Measurements from ENCODE around the gene RAPSN.

RAPSN gene

GRCh38 chr11:47448566-47449427, at the start of gene RAPSN:
RAPSN (minus strand) TSS chr11:47449136; CDS start chr11:47448964, 172 bp downstream.
- DNase-seq: no peak

GRCh38 chr11:47498149-47498548, 49.2 kb upstream of the RAPSN start:
- DNase-seq: no peak

GRCh38 chr11:47496808-47497207, 47.9 kb upstream of the RAPSN start:
- no peak for DNase-seq

DNA sequence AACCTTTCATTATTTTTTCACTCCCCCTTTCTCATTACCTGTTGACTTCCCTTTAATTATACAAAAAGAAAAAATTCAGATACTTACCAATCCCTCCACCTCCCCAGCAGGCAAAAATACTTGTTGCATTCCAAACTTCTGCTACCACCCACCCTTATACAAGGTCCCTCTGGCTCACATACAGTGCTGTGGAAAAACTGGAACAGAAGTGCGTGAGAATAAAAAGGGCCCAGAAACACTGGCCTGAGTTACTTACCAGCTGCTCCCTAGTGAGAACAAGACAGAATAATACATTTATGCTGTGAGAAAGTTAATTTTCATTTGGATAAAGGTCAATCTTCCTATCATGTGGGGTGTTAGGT, 46.9 kb upstream of the RAPSN start:
- no peak for DNase-seq

DNA sequence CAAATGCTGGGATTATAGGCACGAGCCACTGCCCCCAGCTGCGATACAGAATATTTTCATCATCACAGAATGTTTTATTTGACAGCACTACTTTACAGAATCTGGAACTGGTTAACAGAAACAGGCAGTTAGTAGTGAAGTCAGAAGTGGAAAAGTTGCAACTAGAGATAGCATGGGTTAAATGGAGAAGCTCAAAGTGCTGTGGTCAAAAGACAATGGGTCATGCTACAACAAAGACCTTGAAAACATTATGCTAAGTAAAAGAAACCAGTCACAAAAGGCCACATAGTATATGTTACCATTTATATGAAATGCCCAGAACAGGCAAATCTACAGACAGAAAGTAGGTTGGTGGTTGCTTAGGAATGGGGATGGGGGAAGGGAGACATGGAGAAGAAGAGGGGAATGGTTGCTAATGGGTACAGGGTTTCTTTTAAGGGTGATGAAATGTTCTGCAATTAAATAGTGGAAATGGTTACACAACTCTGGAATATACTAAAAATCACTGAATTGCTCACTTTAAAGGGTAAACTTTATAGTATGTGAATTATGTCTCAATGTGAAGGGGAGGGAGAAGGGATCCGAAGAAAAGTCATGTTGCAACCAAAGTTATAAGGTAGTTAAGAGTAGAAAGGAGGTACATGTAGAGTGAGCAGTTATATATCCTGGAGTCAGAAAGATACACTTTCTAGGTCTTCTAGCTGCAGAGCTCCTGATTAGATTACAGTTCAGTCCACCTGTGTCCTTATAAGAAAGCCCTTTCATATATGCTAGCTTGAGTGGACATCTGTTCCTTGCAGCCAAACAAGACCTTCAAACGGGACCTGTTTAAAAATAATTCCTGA, 46.3 kb upstream of the RAPSN start:
- DNase-seq: no peak

DNA sequence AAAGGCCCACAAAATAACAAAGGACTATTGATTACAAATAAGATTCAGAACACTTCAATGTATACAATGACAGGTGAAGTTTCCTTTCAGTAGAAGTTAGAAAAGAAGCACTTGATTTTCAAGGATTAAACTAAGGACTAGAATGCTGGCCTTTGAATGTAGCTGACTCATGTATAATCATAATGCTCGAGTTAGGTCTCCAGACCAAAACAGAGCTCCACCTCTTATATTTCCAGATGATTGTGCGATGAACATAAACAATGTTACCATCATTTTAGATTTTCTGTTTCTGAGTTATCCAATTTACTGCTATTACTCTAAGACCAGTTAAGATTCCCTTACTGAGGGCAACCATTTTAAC, 40.4 kb upstream of the RAPSN start:
- no peak for DNase-seq

DNA sequence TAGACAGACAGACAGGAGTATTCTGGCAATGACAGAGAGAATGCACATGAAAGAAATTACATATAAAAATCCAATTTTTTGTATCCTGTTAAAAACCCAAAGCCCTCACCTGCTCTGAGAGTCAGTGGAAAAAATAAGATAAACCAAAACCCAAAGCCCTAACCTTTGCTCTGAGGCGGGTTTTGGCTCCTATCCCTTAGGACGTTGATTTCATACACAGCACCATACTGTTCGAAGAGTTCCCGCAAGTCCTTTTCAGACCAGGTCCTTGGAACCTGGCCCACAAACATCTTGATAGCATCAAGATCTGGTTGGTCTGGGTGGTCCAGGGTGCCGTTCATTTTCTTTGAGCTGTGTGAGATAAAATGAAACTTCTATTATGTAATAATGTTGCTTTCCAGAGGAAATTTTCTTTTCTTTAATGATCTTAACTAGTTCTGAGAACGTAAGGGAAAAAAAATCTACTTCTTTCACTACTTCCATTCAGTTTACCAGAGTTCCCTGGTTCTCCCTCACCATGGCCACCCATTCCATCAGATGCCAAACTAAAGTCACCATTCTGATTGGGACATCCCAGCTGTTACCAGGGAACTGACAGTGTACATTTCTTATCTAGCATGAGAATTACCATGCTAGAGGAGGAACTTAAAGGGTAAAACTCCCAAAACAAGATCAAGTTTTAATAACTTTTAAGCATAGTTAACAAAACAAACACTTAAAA, 39.9 kb upstream of the RAPSN start:
- DNase-seq: no peak

- no peak for DNase-seq
Observed at GRCh38 chr11:47488111-47488510, 39.2 kb upstream of the RAPSN start.

GRCh38 chr11:47487421-47487820, 38.5 kb upstream of the RAPSN start:
- no peak for DNase-seq

DNA sequence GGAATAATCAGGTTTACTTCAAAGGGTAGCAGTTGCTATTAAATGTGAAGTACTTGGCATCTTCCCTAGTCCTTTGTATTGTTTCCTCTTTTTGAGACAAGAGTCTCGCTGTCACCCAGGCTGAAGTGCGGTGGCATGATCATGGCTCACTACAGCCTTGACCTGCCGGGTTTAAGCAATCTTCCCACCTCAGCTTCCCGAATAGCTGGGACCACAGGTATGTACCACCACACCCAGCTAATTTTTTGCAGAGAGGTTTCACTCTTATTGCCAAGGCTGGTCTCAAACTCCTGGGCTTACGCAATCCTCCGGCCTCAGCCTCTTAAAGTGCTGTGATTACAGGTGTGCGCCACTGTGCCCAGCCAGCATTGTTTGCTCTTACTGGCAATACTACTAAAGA, 36.2 kb upstream of the RAPSN start:
- no peak for DNase-seq

DNA sequence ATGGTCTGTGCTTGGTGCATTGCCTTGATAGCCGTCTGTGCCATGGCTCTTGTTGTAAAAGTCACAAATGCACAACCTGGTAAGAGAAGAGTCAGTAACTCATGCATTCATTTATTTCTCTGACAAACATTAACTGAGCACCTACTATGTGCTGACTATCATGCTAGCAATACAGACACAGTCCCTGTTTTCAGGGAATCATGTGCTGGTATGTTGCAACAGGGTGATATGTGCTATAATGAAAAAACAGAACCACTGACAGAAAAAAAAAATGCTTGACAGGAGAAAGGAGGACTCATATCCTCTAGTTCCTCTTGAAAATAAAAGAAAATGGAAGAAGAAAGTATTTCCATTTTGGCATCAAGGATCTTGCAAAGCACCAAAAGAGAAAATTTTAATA, 34.5 kb upstream of the RAPSN start:
- no peak for DNase-seq

DNA sequence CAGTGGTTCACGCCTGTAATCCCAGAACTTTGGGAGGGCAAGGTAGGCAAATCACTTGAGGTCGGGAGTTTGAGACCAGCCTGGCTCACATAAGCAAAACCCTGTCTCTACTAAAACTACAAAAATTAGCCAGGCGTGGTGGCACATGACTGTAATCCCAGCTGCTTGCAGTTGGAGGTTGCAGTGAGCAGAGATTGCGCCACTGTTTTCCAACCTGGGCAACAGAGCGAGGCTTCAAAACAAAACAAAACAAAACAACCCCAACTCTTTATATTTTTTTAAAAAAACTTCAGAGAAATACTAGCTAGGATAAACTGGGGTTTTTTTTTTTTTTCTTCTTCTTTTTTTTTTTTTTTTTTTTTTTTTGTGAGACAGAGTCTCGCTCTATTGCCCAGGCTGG, 31.8 kb upstream of the RAPSN start:
- no peak for DNase-seq

DNA sequence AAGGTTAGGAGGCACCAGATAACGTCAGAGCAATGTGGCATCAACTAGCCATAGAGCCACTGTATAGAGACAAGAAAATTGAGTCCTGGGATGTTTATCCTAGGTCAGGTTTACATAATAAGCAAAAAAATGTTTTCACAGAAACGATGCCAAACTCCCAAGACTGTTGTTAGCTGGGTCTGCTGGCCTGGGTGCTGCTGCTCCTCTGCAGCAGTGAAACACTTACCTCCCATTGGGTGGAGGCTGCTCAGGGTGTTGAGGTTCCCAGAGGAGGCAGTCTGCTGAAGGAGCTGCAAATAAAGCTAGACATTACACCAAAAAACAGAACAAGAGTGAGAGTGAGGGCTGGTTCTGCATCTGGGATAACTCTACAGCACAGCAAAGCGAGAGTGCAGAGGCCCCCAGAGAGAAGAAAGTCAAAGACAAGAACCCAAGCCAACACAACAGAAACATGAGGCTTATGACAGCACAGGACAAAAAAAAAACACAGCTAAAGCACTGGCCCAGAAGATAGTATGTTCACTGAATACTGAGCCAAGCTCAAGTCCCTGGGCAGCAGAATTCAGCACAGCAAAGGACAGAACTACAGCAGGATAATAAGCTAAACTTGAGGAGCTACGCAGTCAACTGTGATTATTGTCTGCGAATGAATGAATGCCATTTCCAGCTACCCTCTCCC, 29.9 kb upstream of the RAPSN start:
- no peak for DNase-seq

DNA sequence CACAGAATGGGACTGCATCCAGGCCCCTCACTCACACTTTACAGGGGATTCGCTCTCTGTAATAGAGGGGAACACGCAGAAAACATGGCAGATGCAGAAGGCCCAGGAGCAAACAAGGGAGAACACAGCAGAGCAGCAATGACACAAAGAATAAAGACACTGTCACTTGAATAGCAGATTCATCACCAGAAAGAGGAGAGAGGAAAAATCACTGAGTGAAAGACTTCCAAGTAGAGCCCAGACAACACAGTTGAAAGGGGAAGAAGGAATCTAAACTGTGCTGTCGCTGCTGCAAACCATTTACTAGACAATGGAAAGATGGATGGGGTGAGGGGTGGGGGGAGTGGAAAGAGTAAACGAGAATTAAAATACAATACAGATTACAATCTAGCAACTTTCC, 28.8 kb upstream of the RAPSN start:
- no peak for DNase-seq

DNA sequence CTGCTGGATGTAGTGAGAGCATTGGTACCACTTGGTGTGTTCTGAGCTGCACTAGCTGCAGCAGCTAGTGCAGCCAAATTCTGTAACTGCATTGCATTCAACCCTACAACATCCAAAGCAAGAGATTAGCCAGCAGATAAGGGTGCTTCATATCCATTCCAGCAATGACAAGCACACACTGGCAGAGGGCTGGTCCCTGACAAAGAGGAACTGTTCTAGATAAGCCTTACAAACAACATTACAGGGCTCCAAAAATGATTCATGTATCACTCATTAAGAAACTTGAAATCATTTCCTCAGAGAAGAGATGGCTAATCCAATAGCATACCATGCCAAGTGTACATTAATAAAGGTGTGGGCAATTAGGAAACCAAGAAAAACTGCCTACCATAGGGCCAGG, 28.4 kb upstream of the RAPSN start:
- no peak for DNase-seq

DNA sequence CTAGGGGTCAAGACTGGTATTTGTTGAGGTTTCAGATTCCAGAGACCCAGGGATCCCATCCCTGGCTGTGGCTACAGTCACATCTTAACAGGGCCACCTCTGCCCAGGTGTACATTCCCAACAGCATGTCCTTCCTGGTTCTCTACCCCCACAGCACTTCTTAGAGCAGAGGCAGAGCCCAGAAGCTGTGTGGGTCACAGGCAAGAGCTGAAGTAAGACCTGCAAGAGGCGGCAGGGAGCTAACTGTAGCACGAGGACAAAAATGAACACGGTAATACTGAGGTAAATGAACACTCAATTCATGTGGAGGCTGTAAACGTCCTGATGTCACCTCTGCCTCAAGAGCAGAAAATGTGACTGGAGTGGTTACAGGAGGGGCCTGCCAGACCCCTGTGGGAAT, 21.7 kb upstream of the RAPSN start:
- DNase-seq: no peak

DNA sequence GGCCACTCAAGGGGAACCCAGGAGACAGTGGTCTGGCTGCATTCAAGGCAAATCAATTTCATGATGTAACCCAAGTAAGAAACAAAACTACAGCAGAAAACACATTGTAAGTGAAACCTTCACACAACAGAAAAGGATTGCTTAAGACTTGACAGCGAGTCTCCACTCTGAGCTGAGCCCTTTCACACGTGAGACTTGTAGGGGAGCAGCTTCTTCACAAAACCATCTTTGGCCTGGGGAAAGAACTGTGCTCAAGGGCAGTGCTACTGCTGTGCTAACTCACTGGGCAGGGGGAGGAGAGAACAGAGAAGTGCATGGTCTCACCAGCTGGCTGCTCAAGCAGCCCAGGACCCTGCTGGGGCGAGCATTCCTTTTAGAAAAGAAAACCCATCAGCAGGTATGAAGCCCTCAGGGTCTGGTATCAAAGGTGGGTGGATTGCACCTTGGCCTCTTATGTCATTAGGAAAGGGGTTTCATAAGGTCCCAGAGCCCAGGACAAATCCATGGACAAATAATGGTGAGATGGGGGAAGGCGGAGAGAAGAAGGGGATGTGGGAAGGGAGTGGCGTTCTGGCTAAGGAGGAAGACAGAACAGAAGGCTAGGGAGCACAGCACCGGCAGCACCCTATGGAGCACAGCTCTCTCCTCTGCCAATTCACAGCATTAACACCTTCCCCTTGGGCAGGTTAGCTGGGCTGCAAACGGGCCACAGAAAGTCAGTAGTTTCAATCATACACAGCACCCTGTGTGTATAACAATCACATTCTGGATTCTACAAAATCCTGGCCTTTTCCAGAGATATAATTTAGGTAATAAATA, 20.6 kb upstream of the RAPSN start:
- DNase-seq: no peak

GRCh38 chr11:47468598-47469214, 19.8 kb upstream of the RAPSN start:
- DNase-seq: no peak

DNA sequence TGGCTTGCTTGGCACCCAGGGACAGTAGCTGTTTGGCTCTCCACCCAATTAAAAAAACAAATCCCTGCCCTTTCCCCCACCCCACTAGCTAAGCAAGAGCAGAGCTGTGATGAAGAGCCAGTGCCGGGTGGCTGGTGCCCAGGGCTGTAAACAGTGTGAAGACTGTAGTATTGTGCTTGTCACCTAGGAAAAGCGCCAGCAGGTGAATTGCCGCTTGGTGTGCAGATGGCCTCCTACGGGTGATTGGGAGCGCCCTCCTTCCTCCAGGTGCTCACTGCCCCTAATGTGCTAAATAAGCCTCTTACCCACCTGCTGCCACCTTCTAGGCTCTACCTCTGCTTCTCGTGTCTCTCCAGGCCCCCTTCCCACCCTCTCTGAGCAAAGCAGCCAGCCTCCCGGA, 18.4 kb upstream of the RAPSN start:
- DNase-seq: no peak

DNA sequence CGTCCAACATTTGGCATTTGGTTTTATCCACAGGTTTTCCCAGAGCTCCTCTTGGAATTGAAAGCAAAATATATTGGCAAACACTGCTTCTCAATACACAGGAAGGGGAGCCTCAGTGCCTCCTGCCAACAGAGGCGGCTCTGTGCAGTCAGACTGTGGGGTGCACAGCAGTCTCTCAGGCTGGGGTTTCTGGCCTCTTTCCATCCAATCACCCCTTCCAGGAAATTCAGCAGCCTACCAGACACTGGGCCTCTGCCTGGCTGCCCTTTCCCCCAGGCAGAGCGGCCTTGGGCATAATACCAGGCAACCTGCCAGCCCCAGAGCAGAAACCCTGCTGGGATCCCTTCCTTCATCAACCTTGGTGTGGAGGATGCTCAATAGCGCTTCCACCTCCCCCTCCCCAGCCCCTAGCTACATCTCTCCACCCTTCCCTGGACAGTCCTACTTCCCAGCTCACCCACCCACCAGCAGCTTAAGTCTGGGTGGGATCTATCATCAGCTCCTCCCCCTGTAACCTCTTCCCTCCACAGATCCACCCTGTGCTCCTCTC, 17.8 kb upstream of the RAPSN start:
- DNase-seq: no peak

DNA sequence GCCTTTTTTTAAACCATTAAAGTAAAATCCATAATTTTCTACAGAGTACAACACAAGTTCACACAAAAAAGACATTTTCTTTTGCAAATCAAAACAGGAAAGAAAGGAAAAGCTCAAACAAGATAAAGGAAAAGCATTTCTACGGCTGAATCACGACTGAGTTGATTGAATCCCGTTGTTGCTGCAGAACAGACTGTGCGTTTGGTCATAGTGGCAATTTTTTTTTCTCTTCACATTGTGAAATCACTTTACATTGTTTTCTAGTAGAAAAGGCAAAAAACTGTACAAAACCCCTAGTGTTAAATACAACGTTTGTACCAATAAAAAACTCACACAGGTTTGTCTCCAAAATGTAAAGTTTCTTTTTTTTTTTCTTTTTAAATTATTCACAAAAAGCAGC, 17.3 kb upstream of the RAPSN start:
- no peak for DNase-seq
